Erythroblast (primary cell): ENCODE measurements around the gene CDH13.

Experiments
- GATA1 ChIP-seq: IDR thresholded peaks from 2 replicates; pipeline ENCODE4 v1.6.1; 2011; ENCODE audit warnings: low read depth, mild to moderate bottlenecking, control low read depth, low read length, moderate library complexity
- POLR2A ChIP-seq: IDR thresholded peaks from 2 replicates; pipeline ENCODE4 v1.6.1; 2011; ENCODE audit warnings: mild to moderate bottlenecking, low read length

DNA sequence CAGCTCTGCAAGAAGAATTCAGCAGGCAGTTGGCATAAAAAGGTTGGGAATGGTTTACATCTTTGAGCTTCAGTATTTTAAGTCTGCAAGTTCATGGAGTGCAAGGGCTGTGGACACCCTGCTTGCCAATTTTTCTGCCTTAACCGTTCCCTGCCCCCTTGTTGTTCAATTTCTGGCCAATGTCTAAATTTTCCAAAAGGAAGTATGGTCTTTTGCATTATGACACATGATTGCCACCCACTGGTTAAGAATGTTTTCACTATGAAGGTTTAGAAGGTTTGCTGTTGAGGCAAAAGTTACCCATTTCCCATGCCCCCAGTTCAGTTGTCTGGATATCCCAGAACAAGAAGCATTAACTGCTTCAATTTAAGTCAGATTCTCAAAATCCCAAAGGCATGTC is 441.9 kb downstream of the CDH13 start:
- TF ChIP-seq POLR2A = no peak
- TF ChIP-seq GATA1 = no peak
